Muscle of arm (tissue), 12 donors: ENCODE measurements around the gene USP6NL. TPM values are rescaled to one million over a fixed set of nuclear protein-coding genes. Genes with fewer than 3 reads are reported as not detected.
A peak's percentile ranks its signal among the peaks of the same experiment; 100 is the strongest.

Experiments used
- DNase-seq: peaks from one replicate; pipeline ENCODE4 v3.0.0-alpha.2; 2013
- polyA plus RNA-seq, 12 donors: library from polyadenylated mRNA; unstranded; fragments of 120-200 nt; gene quantifications; one replicate each; pipeline ENCODE4 v1.2.1, GENCODE V29; 2013; ENCODE audit not compliant: insufficient read length in 12 of 12

The USP6NL gene
- polyA plus RNA-seq, 12 donors = 8.2 to 17.9 (median 10.1) TPM; not detected in 1

- DNase-seq = no peak
These were observed 94.3 kb downstream of the USP6NL start for GRCh38 chr10:11517150-11517549.

- no peak for DNase-seq
These were observed 95.1 kb downstream of the USP6NL start for GRCh38 chr10:11516431-11516746.

- peak; percentile 53 for DNase-seq
These were observed 95.6 kb downstream of the USP6NL start for GRCh38 chr10:11515596-11516430.

GRCh38 chr10:11513727-11514126 is 97.7 kb downstream of the USP6NL start:
- no peak for DNase-seq

- no peak for DNase-seq
These were observed 98.9 kb downstream of the USP6NL start for GRCh38 chr10:11512596-11512995.

- no peak for DNase-seq
These were observed 100.1 kb downstream of the USP6NL start for GRCh38 chr10:11511321-11511720.

GRCh38 chr10:11510736-11511135 is 100.7 kb downstream of the USP6NL start:
- DNase-seq = no peak

- no peak for DNase-seq
These were observed 101.2 kb downstream of the USP6NL start for GRCh38 chr10:11510281-11510680.

- no peak for DNase-seq
These were observed 102.4 kb downstream of the USP6NL start for GRCh38 chr10:11509036-11509435.

GRCh38 chr10:11506247-11506789 is 105.1 kb downstream of the USP6NL start:
- DNase-seq = no peak

- no peak for DNase-seq
These were observed 105.8 kb downstream of the USP6NL start for GRCh38 chr10:11505639-11506038.

GRCh38 chr10:11504566-11505285 is 106.7 kb downstream of the USP6NL start:
- no peak for DNase-seq

- DNase-seq = no peak
These were observed 109.8 kb downstream of the USP6NL start for GRCh38 chr10:11501600-11501999.

- DNase-seq = no peak
These were observed 111.9 kb downstream of the USP6NL start for GRCh38 chr10:11499425-11500071.

- DNase-seq = no peak
These were observed 113.1 kb downstream of the USP6NL start for GRCh38 chr10:11498399-11498798.

- peak; percentile 15 for DNase-seq
These were observed 116.5 kb downstream of the USP6NL start for GRCh38 chr10:11494923-11495322.

- no peak for DNase-seq
These were observed 117.8 kb downstream of the USP6NL start for GRCh38 chr10:11493646-11494045.

- DNase-seq = no peak
These were observed 120.4 kb downstream of the USP6NL start for GRCh38 chr10:11491087-11491486.

GRCh38 chr10:11489591-11489990 is 121.9 kb downstream of the USP6NL start:
- no peak for DNase-seq

GRCh38 chr10:11488126-11488525 is 123.3 kb downstream of the USP6NL start:
- DNase-seq = no peak

GRCh38 chr10:11483201-11484148 is 128.0 kb downstream of the USP6NL start:
- DNase-seq = no peak
